Type B pancreatic cell (in vitro differentiated cells): Measurements from ENCODE around the gene ZBTB20. TPM values are rescaled to one million over a fixed set of nuclear protein-coding genes. Genes with fewer than 3 reads are reported as not detected.

Experiments
- DNase-seq: peaks from one replicate; pipeline ENCODE4 v3.0.0; 2021; ENCODE audit warnings: mixed read lengths; ENCODE audit not compliant: unreplicated experiment; ENCODE audit errors: extremely low spot score
- H3K27ac Mint-ChIP-seq: 2 replicates; pipeline ENCODE4 v1.8.0; 2021; ENCODE audit warnings: mild to moderate bottlenecking, mixed read lengths
- H3K27me3 Mint-ChIP-seq: 2 replicates; pipeline ENCODE4 v1.8.0; 2021; ENCODE audit warnings: mixed read lengths
- H3K36me3 Mint-ChIP-seq: 2 replicates; pipeline ENCODE4 v1.8.0; 2021; ENCODE audit warnings: mixed read lengths
- H3K4me1 Mint-ChIP-seq: one replicate; pipeline ENCODE4 v1.8.0; 2021; ENCODE audit warnings: mixed read lengths; ENCODE audit not compliant: unreplicated experiment
- H3K4me3 Mint-ChIP-seq: 2 replicates; pipeline ENCODE4 v1.8.0; 2021; ENCODE audit warnings: mild to moderate bottlenecking, mixed read lengths
- H3K9me3 Mint-ChIP-seq: 2 replicates; pipeline ENCODE4 v1.8.0; 2021; ENCODE audit warnings: mixed read lengths
- total RNA-seq: library from RNA; stranded (reverse); gene quantifications from 2 replicates; pipeline ENCODE4 v1.2.1, GENCODE V29; 2021; ENCODE audit warnings: low replicate concordance
- TF ChIP-seq, protein P1 (sequence below): fragments of 200-600 bp; sonication (generic); conservative IDR thresholded peaks from 2 replicates; pipeline ENCODE4 v1.5.0; 2021; ENCODE audit warnings: antibody characterized with exemption, mild to moderate bottlenecking

The ZBTB20 gene
- total RNA-seq, 1 donor from 2014 or later, result 14.4 TPM

DNA sequence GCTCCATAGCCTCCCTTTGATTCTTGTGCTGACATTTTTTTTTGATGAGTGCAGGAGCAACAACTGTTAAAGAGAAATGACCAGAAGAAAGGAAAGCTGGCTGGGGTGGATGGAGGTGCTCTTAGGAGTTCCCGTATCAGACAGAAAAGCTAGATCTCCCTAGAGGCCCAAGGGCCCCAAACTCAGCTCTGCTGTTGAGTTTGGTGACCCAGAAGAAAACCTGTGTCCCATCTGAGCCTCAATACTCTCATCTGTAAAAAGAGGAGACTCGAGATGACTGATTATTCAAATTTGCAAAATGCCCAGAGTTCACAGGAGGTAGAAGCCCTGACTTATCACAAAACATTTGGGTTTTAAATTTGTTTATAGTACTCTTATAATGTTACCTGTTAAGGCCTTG, 710.9 kb downstream of the ZBTB20 start:
- Mint-ChIP-seq H3K27ac (no peak overlapping the region), H3K4me3 (no peak overlapping the region), H3K36me3 (no peaks in the 10 kb centered on the region), H3K27me3 (no peaks in the 10 kb centered on the region), H3K9me3 (no peaks in the 10 kb centered on the region), H3K4me1 (no peaks in the 10 kb centered on the region)
- DNase-seq, result no peak
- TF ChIP-seq, protein P1, sequence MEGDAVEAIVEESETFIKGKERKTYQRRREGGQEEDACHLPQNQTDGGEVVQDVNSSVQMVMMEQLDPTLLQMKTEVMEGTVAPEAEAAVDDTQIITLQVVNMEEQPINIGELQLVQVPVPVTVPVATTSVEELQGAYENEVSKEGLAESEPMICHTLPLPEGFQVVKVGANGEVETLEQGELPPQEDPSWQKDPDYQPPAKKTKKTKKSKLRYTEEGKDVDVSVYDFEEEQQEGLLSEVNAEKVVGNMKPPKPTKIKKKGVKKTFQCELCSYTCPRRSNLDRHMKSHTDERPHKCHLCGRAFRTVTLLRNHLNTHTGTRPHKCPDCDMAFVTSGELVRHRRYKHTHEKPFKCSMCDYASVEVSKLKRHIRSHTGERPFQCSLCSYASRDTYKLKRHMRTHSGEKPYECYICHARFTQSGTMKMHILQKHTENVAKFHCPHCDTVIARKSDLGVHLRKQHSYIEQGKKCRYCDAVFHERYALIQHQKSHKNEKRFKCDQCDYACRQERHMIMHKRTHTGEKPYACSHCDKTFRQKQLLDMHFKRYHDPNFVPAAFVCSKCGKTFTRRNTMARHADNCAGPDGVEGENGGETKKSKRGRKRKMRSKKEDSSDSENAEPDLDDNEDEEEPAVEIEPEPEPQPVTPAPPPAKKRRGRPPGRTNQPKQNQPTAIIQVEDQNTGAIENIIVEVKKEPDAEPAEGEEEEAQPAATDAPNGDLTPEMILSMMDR, result no peak

GRCh38 chr3:114435386-114436115, 711.5 kb downstream of the ZBTB20 start:
- TF ChIP-seq, protein P1, result no peak

DNA sequence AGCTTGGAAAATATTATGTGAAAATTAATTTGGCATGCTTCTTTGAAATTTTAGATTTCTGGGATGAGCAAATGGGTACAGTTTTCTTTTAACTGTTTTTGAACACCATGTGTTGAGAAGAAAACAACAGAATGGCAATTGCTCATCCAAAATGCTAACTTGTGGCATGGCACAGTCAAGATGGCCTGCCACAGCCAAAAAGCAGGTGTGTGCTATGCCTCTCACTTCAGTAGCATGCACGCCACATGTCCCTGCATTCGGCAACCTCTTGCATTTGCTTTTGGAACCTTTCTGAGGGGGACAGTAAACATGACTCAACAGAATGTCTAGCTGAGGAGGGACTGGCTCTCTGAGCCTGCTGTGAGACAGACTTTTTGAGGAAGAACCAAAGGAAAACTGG, 714.8 kb downstream of the ZBTB20 start:
- Mint-ChIP-seq H3K27me3 (no peaks in the 10 kb centered on the region), H3K27ac (no peak overlapping the region), H3K4me3 (no peak overlapping the region), H3K9me3 (no peaks in the 10 kb centered on the region), H3K4me1 (no peaks in the 10 kb centered on the region), H3K36me3 (no peaks in the 10 kb centered on the region)
- TF ChIP-seq, protein P1, result no peak
- DNase-seq, result no peak

More at GRCh38 chr3:114435386-114436115, 711.5 kb downstream of the ZBTB20 start:
- no peaks in the 10 kb centered on the region for H3K36me3 Mint-ChIP-seq
- H3K27ac Mint-ChIP-seq, result no peak overlapping the region
- H3K27me3 Mint-ChIP-seq, result no peaks in the 10 kb centered on the region
- H3K4me3 Mint-ChIP-seq, result no peak overlapping the region
- no peaks in the 10 kb centered on the region for H3K4me1 Mint-ChIP-seq
- H3K9me3 Mint-ChIP-seq, result no peaks in the 10 kb centered on the region
- no peak for DNase-seq

- H3K36me3 Mint-ChIP-seq, result no peaks in the 10 kb centered on the region
- TF ChIP-seq, protein P1, result no peak
- H3K4me3 Mint-ChIP-seq, result no peak overlapping the region
- no peaks in the 10 kb centered on the region for H3K9me3 Mint-ChIP-seq
- no peaks in the 10 kb centered on the region for H3K4me1 Mint-ChIP-seq
- no peak overlapping the region for H3K27ac Mint-ChIP-seq
- DNase-seq, result no peak
- H3K27me3 Mint-ChIP-seq, result no peaks in the 10 kb centered on the region
Measured at GRCh38 chr3:114428044-114428595, 719.0 kb downstream of the ZBTB20 start.

GRCh38 chr3:114427285-114428043, 719.6 kb downstream of the ZBTB20 start:
- DNase-seq, result no peak
- Mint-ChIP-seq H3K27me3 (no peaks in the 10 kb centered on the region), H3K4me1 (no peaks in the 10 kb centered on the region), H3K4me3 (no peak overlapping the region), H3K9me3 (no peaks in the 10 kb centered on the region), H3K36me3 (no peaks in the 10 kb centered on the region), H3K27ac (no peak overlapping the region)
- TF ChIP-seq, protein P1, result no peak
